ACHN (cell line): ENCODE data around the gene BOC.
A peak's percentile ranks its signal among the peaks of the same experiment; 100 is the strongest.

Experiments used
- DNase-seq: peaks from one replicate; pipeline ENCODE4 v3.0.0-alpha.2; 2015
- in situ Hi-C: cut with HindIII; loops from 2 replicates; pipeline ENCODE4 v1.10.0; 2017; ENCODE audit warnings: low sequenced_read_pairs, low pct_ligation_motif_present, low pct_unique_long_range_greater_than_20kb

Gene BOC

GRCh38 chr3:113273604-113274378 is 62.4 kb downstream of the BOC start:
- in situ Hi-C loops: no loop called here
- no peak for DNase-seq

GRCh38 chr3:113274425-113275257 is 63.3 kb downstream of the BOC start:
- in situ Hi-C loops: no loop called here
- DNase-seq: no peak

- no peak for DNase-seq
- in situ Hi-C loops: no loop called here
Measured at GRCh38 chr3:113275258-113275556, 63.9 kb downstream of the BOC start.

DNA sequence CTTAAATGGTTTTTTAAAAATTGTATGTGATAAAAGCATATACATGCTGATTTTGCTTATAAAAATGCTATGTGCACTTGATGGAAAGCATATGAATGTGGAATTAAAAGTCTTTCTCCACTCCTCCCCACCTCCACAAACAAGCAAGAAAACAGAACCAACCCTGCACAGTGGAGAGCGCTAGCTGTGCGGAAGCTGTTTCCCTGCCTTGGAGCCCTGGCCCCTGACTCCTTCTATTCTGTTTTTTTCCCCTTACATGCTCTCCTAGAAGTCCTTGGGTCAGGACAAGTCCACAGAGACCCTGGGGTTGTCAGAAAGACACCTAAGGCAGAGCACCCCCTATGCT is 64.2 kb downstream of the BOC start:
- DNase-seq: no peak
- in situ Hi-C loops: no loop called here

DNA sequence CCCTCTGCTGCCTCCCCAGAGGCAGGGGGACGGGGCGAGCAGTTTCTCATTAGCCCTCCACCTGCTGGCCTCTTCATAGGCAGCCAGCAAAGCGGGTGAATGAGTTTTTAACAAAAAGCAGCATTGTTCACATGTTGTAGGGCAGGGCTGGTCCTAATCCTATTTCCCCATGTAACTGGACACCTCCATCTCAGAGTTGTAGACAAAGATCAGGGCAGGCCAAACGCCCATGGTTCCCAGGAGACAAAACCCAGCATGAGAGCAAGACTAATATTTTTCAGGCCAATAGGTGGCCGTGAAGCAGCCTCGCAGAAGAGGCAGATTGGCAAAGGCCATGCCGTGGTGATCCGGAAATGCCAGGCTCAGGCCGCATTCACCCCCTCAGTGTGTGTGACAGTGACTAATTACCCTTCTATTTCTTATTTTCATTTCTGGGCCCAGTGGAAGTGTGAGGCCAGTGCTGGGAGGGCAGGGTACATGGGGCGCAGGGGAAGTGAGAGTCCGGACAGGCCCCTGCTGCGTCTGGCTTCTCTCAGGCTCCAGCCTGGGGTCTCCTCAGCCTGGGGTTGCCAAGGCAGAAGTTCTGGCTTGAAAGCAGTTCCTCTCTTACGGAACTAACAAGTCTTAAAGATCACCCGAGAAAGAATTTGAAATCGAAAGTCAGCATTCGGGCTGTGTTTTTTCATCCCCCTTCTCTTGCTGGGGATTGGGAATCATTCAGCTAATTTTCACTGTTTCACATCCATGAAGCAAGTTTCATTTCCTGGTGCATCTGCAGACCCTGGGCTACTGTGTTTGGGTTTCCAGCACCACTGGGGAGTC is 64.8 kb downstream of the BOC start:
- DNase-seq: no peak
- in situ Hi-C loops: no loop called here

- in situ Hi-C loops: no loop called here
- DNase-seq: no peak
Measured at GRCh38 chr3:113276751-113277080, 65.4 kb downstream of the BOC start.

DNA sequence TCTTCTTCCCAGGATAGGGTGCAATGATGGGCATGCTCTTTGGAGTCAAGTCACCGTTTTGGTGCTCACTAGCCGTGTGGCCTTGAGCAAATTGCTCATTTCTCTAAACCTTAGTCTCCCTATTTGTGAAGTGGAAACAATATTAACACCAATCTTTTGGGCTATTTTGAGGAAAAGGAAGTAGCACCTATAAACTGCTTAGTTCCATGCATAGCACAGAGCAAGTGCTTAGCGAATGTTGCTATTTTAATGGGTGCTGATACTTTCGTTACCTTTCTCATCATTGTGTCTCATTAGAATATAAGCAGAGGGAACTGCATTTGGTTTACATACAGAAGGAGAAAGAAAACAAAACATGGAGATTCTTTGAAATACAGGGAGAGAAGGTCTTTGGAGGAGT is 66.1 kb downstream of the BOC start:
- in situ Hi-C loops: no loop called here
- no peak for DNase-seq

- no peak for DNase-seq
- in situ Hi-C loops: no loop called here
Measured at GRCh38 chr3:113277941-113278598, 66.7 kb downstream of the BOC start.

GRCh38 chr3:113278599-113278955 is 67.2 kb downstream of the BOC start:
- no peak for DNase-seq
- in situ Hi-C loops: no loop called here

- no peak for DNase-seq
- in situ Hi-C loops: no loop called here
Measured at GRCh38 chr3:113279686-113280085, 68.3 kb downstream of the BOC start.

- no peak for DNase-seq
- in situ Hi-C loops: no loop called here
Measured at GRCh38 chr3:113283306-113283705, 71.9 kb downstream of the BOC start.

DNA sequence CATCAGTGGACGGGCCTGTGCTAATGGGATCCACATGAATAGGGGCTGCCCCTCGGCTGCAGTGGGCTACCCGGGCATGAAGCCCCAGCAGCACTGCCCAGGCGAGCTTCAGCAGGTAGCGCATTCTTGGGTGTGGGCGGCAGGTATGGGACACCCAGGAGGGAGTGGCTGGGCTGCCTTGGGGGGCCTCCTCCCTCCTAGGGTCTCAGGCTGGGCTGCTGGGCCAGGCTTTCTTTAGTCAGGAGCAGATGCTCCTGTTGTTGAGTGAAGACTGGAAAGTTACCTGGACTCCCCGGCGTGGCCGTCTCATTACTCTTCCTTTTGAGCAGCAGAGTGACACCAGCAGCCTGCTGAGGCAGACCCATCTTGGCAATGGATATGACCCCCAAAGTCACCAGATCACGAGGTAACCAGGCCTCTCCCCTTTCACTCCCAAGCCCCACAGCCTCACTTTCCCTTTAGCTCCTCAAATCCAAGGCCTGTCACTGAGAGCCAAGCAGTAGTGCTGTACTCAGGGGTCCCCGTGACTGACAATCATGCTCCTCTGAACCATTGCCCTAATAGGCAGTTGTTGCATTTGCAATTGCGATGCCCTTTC is 73.2 kb downstream of the BOC start:
- in situ Hi-C loops: no loop called here
- no peak for DNase-seq

DNA sequence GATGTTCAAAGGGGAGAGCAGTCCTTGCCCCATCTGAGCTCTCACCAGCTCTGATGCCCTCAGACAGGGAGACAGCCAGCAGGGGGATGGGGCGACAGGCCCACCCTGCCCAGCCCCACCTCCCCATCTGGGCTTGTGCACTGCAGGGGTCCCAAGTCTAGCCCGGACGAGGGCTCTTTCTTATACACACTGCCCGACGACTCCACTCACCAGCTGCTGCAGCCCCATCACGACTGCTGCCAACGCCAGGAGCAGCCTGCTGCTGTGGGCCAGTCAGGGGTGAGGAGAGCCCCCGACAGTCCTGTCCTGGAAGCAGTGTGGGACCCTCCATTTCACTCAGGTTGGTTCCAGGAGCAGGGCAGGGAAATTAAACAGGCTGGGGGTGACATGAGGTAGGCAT is 73.9 kb downstream of the BOC start:
- in situ Hi-C loops: no loop called here
- DNase-seq: no peak

DNA sequence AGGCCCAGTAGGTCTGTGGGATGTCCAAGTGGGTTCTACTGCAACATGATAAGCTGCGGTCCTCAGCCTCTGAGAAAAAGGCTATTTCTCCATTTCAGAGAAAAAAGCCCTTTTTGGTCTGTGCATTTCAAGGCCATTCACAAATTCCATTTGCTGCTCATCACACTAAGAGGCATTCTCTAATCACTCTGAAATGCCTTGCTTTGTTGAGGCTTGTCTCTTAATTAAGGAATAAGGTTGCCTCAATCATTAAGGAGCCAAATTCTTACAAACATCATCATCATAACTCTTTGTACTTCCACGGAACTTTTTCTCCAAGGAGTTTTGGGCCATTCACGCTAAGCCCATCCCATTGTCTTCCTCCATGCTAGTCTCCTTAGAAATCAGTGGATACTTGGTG is 74.4 kb downstream of the BOC start:
- in situ Hi-C loops: no loop called here
- no peak for DNase-seq

DNA sequence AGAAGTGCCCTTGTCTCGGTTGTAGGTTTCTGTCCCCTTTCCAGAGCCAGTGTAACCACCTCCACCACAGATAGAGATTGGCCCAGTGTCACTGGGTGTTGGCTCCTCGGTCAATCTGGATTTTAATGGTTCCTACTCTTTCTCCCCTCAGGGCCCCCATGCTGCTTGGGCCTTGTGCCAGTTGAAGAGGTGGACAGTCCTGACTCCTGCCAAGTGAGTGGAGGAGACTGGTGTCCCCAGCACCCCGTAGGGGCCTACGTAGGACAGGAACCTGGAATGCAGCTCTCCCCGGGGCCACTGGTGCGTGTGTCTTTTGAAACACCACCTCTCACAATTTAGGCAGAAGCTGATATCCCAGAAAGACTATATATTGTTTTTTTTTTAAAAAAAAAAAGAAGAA is 75.2 kb downstream of the BOC start:
- DNase-seq: no peak

DNA sequence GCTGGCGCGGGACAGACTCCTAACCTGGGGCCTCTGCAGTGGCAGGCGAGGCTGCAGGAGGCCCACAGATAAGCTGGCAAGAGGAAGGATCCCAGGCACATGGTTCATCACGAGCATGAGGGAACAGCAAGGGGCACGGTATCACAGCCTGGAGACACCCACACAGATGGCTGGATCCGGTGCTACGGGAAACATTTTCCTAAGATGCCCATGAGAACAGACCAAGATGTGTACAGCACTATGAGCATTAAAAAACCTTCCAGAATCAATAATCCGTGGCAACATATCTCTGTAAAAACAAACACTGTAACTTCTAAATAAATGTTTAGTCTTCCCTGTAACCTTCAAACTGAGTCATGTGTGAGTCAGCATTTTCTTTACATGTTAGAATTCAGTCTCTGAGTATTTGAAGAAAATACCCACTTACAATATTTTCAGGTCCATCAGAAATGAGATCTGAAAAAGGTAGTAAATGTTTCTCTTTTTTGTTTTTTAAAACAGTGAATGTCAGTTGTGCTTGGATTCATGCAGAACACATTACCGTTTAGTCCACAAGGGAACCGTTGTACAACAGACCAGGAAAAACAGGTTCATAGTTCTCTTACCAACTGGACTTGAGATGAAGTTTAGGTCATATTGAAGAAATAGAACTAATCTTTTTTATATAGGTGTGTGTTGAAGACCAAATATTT is 75.9 kb downstream of the BOC start:
- DNase-seq: peak; percentile 34
- in situ Hi-C loops: no loop called here

More for the DNA sequence above, 75.2 kb downstream of the BOC start:
- in situ Hi-C loops: no loop called here

DNA sequence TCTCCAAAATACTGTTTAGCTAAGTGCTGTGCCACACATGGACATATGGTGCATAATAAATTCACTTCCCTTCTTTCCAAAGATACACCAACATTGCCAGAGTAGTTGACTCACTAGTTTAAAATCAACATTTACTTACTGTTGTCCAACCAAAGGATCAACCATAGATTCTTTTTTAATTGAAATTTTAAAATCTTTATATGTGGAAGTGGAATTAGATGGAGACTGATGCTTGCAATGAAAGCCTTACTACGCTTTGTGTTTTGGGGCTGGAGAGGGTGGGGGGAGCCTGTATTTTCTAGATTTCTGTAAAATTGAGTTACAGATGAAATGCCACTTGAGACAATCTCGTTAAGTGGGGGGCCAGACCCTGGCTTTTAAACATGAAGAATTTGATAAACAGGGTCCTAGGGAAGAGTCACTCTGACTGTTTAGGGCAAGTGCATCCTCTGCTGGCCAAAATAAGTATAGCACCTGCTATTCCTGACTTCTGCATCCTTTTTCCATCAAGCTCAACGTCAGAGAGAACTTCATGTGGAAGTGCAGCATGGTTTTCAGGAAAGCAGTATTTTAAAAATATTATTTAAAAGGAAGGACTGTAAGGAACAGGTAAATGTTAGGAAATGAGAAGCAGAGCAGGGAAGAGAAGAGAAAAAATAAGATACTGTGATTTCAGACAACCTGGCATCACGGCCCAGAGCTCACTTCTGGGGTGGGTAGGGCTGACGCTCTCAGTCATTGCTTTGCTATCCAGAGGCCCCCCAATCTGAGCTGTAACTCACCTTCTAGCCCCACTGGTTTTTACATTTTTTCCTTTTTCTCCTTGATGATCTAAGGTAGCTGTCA is 76.7 kb downstream of the BOC start:
- in situ Hi-C loops: no loop called here
- DNase-seq: peak; percentile 59
